Measurements from ENCODE around the gene DTX2.
"Not testable (repeated sequence)": the region's sequence is repeated elsewhere in the genome, so short reads cannot be mapped to it uniquely, and the experiment has no call there.

The DTX2 gene

GRCh38 chr7:76549855-76550248, 88.3 kb downstream of the DTX2 start:
- H3K9me3 ChIP-seq (ENCODE audit: control insufficient read depth, low read length); H3K27me3 ChIP-seq (ENCODE audit: control insufficient read depth, insufficient read depth, low read length, poor library complexity, severe bottlenecking); H3K36me3 ChIP-seq (ENCODE audit: control insufficient read depth, insufficient read depth, low read length); H3K4me1 ChIP-seq (ENCODE audit: control insufficient read depth, insufficient read depth, low read length); H3K27ac ChIP-seq (ENCODE audit: insufficient read depth, low read depth, low read length, poor library complexity, severe bottlenecking): not testable (repeated sequence)
- WGBS, 2 experiments = 1 to 2% methylated on average over 18 of the region's 19 CpGs
- peak overlapping the region; percentile 71 for H3K4me3 ChIP-seq (ENCODE audit: insufficient read depth, low read depth, low read length)

- H3K4me1 ChIP-seq (ENCODE audit: control insufficient read depth, insufficient read depth, low read length); H3K27me3 ChIP-seq (ENCODE audit: control insufficient read depth, insufficient read depth, low read length, poor library complexity, severe bottlenecking); H3K27ac ChIP-seq (ENCODE audit: insufficient read depth, low read depth, low read length, poor library complexity, severe bottlenecking); H3K9me3 ChIP-seq (ENCODE audit: control insufficient read depth, low read length); H3K4me3 ChIP-seq (ENCODE audit: insufficient read depth, low read depth, low read length); H3K36me3 ChIP-seq (ENCODE audit: control insufficient read depth, insufficient read depth, low read length): not testable (repeated sequence)
- 89 to 100% methylated on average over 1 to 3 of the region's 6 CpGs for WGBS, 2 experiments
Measured at GRCh38 chr7:76551992-76552391, 90.5 kb downstream of the DTX2 start.
